ENCODE data around the gene ROR2.

GRCh38 chr9:91904588-91905236 lies 45.3 kb downstream of the ROR2 start:
- TF ChIP-seq CTCF (IDR thresholded peaks at IDR 0.05; ENCODE audit: borderline replicate concordance, extremely low read depth, low read length, poor library complexity, severe bottlenecking) (no peak), EZH2 (IDR thresholded peaks at IDR 0.05; ENCODE audit: borderline replicate concordance, low read depth, low read length, severe bottlenecking) (no peak)
